Endothelial cell (in vitro differentiated cells): ENCODE data around the gene RAD50. TPM values are rescaled to one million over a fixed set of nuclear protein-coding genes. Genes with fewer than 3 reads are reported as not detected.

Source experiments
- DNase-seq: peaks from one replicate; pipeline ENCODE4 v3.0.0; 2021; ENCODE audit warnings: low spot score
- H3K27ac Mint-ChIP-seq: one replicate; pipeline ENCODE4 v1.8.0; 2021; ENCODE audit warnings: mixed read lengths, inconsistent platforms; ENCODE audit not compliant: unreplicated experiment
- H3K27me3 Mint-ChIP-seq: one replicate; pipeline ENCODE4 v1.8.0; 2021; ENCODE audit warnings: mild to moderate bottlenecking, moderate library complexity, mixed read lengths, inconsistent platforms; ENCODE audit not compliant: unreplicated experiment
- H3K36me3 Mint-ChIP-seq: one replicate; pipeline ENCODE4 v1.8.0; 2021; ENCODE audit warnings: mild to moderate bottlenecking, low read depth, mixed read lengths, inconsistent platforms; ENCODE audit not compliant: unreplicated experiment
- H3K4me1 Mint-ChIP-seq: one replicate; pipeline ENCODE4 v1.8.0; 2021; ENCODE audit warnings: mild to moderate bottlenecking, mixed read lengths, inconsistent platforms; ENCODE audit not compliant: unreplicated experiment
- H3K4me3 Mint-ChIP-seq: one replicate; pipeline ENCODE4 v1.8.0; 2021; ENCODE audit warnings: mild to moderate bottlenecking, mixed read lengths, inconsistent platforms; ENCODE audit not compliant: unreplicated experiment
- H3K9me3 Mint-ChIP-seq: one replicate; pipeline ENCODE4 v1.8.0; 2021; ENCODE audit warnings: mixed read lengths, inconsistent platforms; ENCODE audit not compliant: unreplicated experiment
- total RNA-seq: library from RNA; stranded (reverse); fragmentation: NEBNext Ultra II Directional; extraction: Animal tissue kit (Norgen Biotek cat#: 25700); gene quantifications from one replicate; pipeline ENCODE4 v1.2.1, GENCODE V29; 2021; ENCODE audit not compliant: unreplicated experiment
- TF ChIP-seq, protein P1 (sequence below): fragments of 200-600 bp; sonication (generic); IDR thresholded peaks from one replicate; pipeline ENCODE4 v1.5.0; 2021; ENCODE audit warnings: antibody characterized with exemption; ENCODE audit not compliant: unreplicated experiment

RAD50 gene
- total RNA-seq, 1 donor from 2014 or later, result 20.0 TPM

GRCh38 chr5:132656774-132657355 lies 100.1 kb downstream of the RAD50 start:
- no peaks in the 10 kb centered on the region for H3K4me1 Mint-ChIP-seq
- H3K36me3 Mint-ChIP-seq, result no peaks in the 10 kb centered on the region
- TF ChIP-seq, protein P1, sequence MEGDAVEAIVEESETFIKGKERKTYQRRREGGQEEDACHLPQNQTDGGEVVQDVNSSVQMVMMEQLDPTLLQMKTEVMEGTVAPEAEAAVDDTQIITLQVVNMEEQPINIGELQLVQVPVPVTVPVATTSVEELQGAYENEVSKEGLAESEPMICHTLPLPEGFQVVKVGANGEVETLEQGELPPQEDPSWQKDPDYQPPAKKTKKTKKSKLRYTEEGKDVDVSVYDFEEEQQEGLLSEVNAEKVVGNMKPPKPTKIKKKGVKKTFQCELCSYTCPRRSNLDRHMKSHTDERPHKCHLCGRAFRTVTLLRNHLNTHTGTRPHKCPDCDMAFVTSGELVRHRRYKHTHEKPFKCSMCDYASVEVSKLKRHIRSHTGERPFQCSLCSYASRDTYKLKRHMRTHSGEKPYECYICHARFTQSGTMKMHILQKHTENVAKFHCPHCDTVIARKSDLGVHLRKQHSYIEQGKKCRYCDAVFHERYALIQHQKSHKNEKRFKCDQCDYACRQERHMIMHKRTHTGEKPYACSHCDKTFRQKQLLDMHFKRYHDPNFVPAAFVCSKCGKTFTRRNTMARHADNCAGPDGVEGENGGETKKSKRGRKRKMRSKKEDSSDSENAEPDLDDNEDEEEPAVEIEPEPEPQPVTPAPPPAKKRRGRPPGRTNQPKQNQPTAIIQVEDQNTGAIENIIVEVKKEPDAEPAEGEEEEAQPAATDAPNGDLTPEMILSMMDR, result no peak
- H3K4me3 Mint-ChIP-seq, result no peak overlapping the region
- H3K9me3 Mint-ChIP-seq, result no peaks in the 10 kb centered on the region
- peaks cover 15% of the 10 kb centered on the region for H3K27me3 Mint-ChIP-seq
- no peak overlapping the region for H3K27ac Mint-ChIP-seq
- DNase-seq, result no peak

- Mint-ChIP-seq H3K4me1 (no peaks in the 10 kb centered on the region), H3K4me3 (no peak within 1 kb of the TSS), H3K36me3 (no peaks in the 10 kb centered on the region), H3K27ac (no peak within 1 kb of the TSS), H3K9me3 (no peaks in the 10 kb centered on the region), H3K27me3 (peaks cover 15% of the 10 kb centered on the region)
- DNase-seq, result no peak
- TF ChIP-seq, protein P1, result no peak
Measured at GRCh38 chr5:132657676-132658380, 101.1 kb downstream of the RAD50 start, which contains the start of gene IL13. Gene IL13 (plus strand): TSS chr5:132658173. CDS start chr5:132658187, 14 bp downstream.

GRCh38 chr5:132658381-132659302 lies 101.9 kb downstream of the RAD50 start:
- Mint-ChIP-seq H3K27me3 (peaks cover 15% of the 10 kb centered on the region), H3K4me3 (no peak overlapping the region), H3K9me3 (no peaks in the 10 kb centered on the region), H3K27ac (no peak overlapping the region), H3K4me1 (no peaks in the 10 kb centered on the region), H3K36me3 (no peaks in the 10 kb centered on the region)
- TF ChIP-seq, protein P1, result no peak
- no peak for DNase-seq

DNA sequence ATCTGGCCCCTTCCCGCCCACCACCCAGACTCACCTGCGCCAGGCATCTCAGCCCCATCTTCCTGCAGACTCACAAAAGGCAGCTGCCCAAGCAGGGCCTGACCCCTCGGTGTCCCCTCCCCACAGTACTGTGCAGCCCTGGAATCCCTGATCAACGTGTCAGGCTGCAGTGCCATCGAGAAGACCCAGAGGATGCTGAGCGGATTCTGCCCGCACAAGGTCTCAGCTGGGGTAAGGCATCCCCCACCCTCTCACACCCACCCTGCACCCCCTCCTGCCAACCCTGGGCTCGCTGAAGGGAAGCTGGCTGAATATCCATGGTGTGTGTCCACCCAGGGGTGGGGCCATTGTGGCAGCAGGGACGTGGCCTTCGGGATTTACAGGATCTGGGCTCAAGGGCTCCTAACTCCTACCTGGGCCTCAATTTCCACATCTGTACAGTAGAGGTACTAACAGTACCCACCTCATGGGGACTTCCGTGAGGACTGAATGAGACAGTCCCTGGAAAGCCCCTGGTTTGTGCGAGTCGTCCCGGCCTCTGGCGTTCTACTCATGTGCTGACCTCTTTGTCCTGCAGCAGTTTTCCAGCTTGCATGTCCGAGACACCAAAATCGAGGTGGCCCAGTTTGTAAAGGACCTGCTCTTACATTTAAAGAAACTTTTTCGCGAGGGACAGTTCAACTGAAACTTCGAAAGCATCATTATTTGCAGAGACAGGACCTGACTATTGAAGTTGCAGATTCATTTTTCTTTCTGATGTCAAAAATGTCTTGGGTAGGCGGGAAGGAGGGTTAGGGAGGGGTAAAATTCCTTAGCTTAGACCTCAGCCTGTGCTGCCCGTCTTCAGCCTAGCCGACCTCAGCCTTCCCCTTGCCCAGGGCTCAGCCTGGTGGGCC lies 103.1 kb downstream of the RAD50 start:
- DNase-seq, result no peak
- TF ChIP-seq, protein P1, result no peak
- Mint-ChIP-seq H3K4me3 (no peak overlapping the region), H3K27ac (no peak overlapping the region), H3K27me3 (peaks cover 13% of the 10 kb centered on the region), H3K9me3 (no peaks in the 10 kb centered on the region), H3K4me1 (no peaks in the 10 kb centered on the region), H3K36me3 (no peaks in the 10 kb centered on the region)
